AG08395 (cell line): ENCODE measurements around the gene NET1.
"Not testable (repeated sequence)": the region's sequence is repeated elsewhere in the genome, so short reads cannot be mapped to it uniquely, and the experiment has no call there.

Experiments used
- DNase-seq: peaks from one replicate; pipeline ENCODE4 v3.0.0; 2012; ENCODE audit warnings: mixed read lengths, low spot score

The NET1 gene

GRCh38 chr10:5400468-5401240 lies 11.7 kb upstream of the NET1 start:
- DNase-seq, result no peak

- DNase-seq, result no peak
These were observed 9.6 kb upstream of the NET1 start for GRCh38 chr10:5402798-5403197.

- DNase-seq, result no peak
These were observed 7.9 kb upstream of the NET1 start, which contains the start of gene TUBAL3 for GRCh38 chr10:5404208-5405041. Gene TUBAL3 (minus strand): TSS chr10:5404828. CDS start chr10:5404792, 36 bp downstream.

GRCh38 chr10:5406918-5407317 lies 5.4 kb upstream of the NET1 start:
- DNase-seq, result no peak

- not testable (repeated sequence) for DNase-seq
These were observed 1.6 kb upstream of the NET1 start for GRCh38 chr10:5410787-5411186.

- DNase-seq, result no peak
These were observed 448 bp upstream of the NET1 start for GRCh38 chr10:5411941-5412276.

GRCh38 chr10:5413012-5413938 lies 918 bp downstream of the NET1 start:
- peak; percentile 54 for DNase-seq

GRCh38 chr10:5416981-5417380 lies 4.6 kb downstream of the NET1 start:
- no peak for DNase-seq

- DNase-seq, result no peak
These were observed 6.2 kb downstream of the NET1 start for GRCh38 chr10:5418584-5418983.

- DNase-seq, result no peak
These were observed 7.2 kb downstream of the NET1 start for GRCh38 chr10:5419466-5420094.

GRCh38 chr10:5423771-5424170 lies 11.4 kb downstream of the NET1 start:
- DNase-seq, result peak; percentile 19

- DNase-seq, result no peak
These were observed 12.4 kb downstream of the NET1 start for GRCh38 chr10:5424751-5425150.

- no peak for DNase-seq
These were observed 15.8 kb downstream of the NET1 start for GRCh38 chr10:5428133-5428532.

GRCh38 chr10:5433182-5433581 lies 20.8 kb downstream of the NET1 start:
- DNase-seq, result no peak

- DNase-seq, result peak; percentile 66
These were observed 21.8 kb downstream of the NET1 start for GRCh38 chr10:5434017-5434753.

GRCh38 chr10:5435328-5435727 lies 23.0 kb downstream of the NET1 start:
- DNase-seq, result no peak

- no peak for DNase-seq
These were observed 27.8 kb downstream of the NET1 start for GRCh38 chr10:5440206-5440605.

GRCh38 chr10:5441106-5441505 lies 28.7 kb downstream of the NET1 start:
- DNase-seq, result no peak

GRCh38 chr10:5442065-5442989 lies 30.0 kb downstream of the NET1 start:
- peak; percentile 56 for DNase-seq

- DNase-seq, result no peak
These were observed 30.6 kb downstream of the NET1 start for GRCh38 chr10:5442990-5443370.
